Measurements from ENCODE around the gene MCF2L2.
"Not testable (repeated sequence)": the region's sequence is repeated elsewhere in the genome, so short reads cannot be mapped to it uniquely, and the experiment has no call there.

The MCF2L2 gene

GRCh38 chr3:183428447-183429211 lies at the start of gene MCF2L2:
Gene MCF2L2, minus strand, starts transcription at chr3:183428619. Its CDS starts 642 bp downstream, at chr3:183427977.
- CTCF ChIA-PET, result interaction anchor here (1.1 to 2.2 kb wide), 6 partner anchors 9 to 343 kb away, joined by 3 to 6 read pairs (median 4); no protein-coding TSS in a partner anchor

GRCh38 chr3:183477801-183478456 lies 49.5 kb upstream of the MCF2L2 start:
- no peak for TF ChIP-seq CTCF (IDR thresholded peaks at IDR 0.05; ENCODE audit: control extremely low read depth, extremely low read depth, low read depth, missing control alignments)
- POLR2A ChIA-PET, result no interaction called here
- DNase-seq (ENCODE audit: extremely low spot score), result no peak
- CTCF ChIA-PET, result interaction anchor here (1.2 to 3.5 kb wide), 5 partner anchors 9 to 289 kb away, joined by 3 to 29 read pairs (median 17); no protein-coding TSS in a partner anchor

More at GRCh38 chr3:183428447-183429211, at the start of gene MCF2L2:
- POLR2A ChIA-PET, result no interaction called here
- no peak for TF ChIP-seq CTCF (IDR thresholded peaks at IDR 0.05; ENCODE audit: control extremely low read depth, extremely low read depth, low read depth, missing control alignments)
- peak; percentile 86 for DNase-seq (ENCODE audit: extremely low spot score)

GRCh38 chr3:183475764-183476162 lies 47.3 kb upstream of the MCF2L2 start:
- CTCF ChIA-PET, result interaction anchor here (0.8 to 5.5 kb wide), 9 partner anchors 11 to 409 kb away, joined by 3 to 32 read pairs (median 4); partner anchors contain the start of gene PARL
- POLR2A ChIA-PET; DNase-seq (ENCODE audit: extremely low spot score): not testable (repeated sequence)

GRCh38 chr3:183475016-183475763 lies 46.8 kb upstream of the MCF2L2 start:
- ChIA-PET CTCF (interaction anchor here (0.6 to 5.5 kb wide), 11 partner anchors 11 to 409 kb away, joined by 3 to 32 read pairs (median 4); partner anchors contain the start of gene PARL), POLR2A (no interaction called here)
- no peak for TF ChIP-seq CTCF (IDR thresholded peaks at IDR 0.05; ENCODE audit: control extremely low read depth, extremely low read depth, low read depth, missing control alignments)
- DNase-seq (ENCODE audit: extremely low spot score), result no peak

GRCh38 chr3:183473969-183474368 lies 45.5 kb upstream of the MCF2L2 start:
- no peak for DNase-seq (ENCODE audit: extremely low spot score)
- TF ChIP-seq CTCF (IDR thresholded peaks at IDR 0.05; ENCODE audit: control extremely low read depth, extremely low read depth, low read depth, missing control alignments), result no peak
- ChIA-PET CTCF (interaction anchor here (0.9 to 5.5 kb wide), 4 partner anchors 9 to 291 kb away, joined by 5 to 32 read pairs (median 6); no protein-coding TSS in a partner anchor), POLR2A (no interaction called here)

GRCh38 chr3:183472155-183472554 lies 43.7 kb upstream of the MCF2L2 start:
- DNase-seq (ENCODE audit: extremely low spot score), result no peak
- CTCF ChIA-PET, result interaction anchor here (1.7 to 5.5 kb wide), 5 partner anchors 15 to 412 kb away, joined by 5 to 32 read pairs (median 8); partner anchors contain the start of gene PARL
- POLR2A ChIA-PET, result no interaction called here
- TF ChIP-seq CTCF (IDR thresholded peaks at IDR 0.05; ENCODE audit: control extremely low read depth, extremely low read depth, low read depth, missing control alignments), result no peak
